Brain pericyte (primary cell): ENCODE data around the gene ISLR.
A peak's percentile ranks its signal among the peaks of the same experiment; 100 is the strongest.

Experiments used
- DNase-seq: peaks from one replicate; pipeline ENCODE4 v3.0.0-alpha.2; 2012; ENCODE audit warnings: low read depth, low spot score

Gene ISLR

DNA sequence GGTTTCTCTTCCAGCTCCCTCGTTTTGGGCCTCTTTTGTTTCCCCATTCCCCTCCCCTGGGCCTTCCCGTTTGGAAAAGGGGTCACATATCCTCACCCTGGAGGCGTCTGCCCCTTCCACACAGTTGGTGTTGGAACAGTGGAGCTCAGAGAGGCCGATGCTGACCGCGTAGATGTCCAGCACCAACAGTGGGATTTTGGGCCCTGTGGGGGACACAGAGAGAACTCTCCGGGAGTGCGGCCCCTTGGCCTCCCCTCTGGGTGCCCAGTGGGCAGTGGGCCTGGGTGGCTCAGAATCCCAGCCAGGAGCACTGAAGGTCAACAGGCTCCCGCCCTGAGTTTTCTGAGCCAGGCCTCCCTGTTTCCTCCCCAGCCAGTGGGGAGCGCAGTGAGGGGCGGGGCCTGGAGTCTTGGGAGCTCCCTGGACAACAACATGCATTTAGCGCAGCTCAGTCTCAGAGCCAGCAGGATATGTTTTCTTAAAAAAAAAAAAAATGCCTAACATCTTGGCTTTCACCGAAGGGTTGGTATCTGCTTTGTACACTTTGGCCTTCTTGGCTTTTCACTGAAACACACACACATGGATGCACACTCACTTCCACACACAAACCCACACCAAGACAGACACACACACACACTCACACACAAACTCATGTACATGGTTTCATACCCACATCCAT, 670 bp upstream of the ISLR start:
- DNase-seq: peak; percentile 81

DNA sequence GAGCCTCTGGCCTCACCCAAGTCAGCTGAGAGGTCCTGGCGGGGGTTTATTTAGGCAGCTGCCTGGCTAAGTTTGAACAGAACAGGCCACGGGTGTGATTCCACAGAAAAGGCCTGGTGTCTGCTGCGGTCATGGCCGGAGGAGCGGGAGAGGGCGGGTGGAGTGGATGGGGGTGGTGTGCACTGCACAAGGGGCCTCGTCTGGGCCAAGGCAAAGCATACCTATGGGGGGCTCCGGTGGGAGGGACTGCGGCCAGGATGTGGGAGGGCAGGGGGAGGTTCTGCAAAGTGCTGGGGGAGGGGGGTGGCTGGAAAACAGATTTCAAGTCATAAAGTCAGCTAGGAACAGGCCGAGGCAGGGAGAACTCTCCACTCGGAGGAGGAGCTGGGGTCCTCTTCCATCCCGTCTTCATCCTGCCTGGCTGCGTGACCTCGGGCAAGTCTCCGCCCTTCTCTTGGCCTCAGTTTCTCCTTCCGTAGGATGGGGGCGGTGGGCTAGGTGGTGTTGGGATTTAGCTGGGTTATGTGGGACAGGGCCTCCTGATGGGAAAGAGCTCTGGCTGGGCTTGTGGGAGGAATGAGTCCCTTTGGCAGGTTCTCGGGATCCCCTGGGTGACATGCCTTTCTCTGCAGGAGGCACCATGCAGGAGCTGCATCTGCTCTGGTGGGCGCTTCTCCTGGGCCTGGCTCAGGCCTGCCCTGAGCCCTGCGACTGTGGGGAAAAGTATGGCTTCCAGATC, 878 bp downstream of the ISLR start:
- peak; percentile 87 for DNase-seq

DNA sequence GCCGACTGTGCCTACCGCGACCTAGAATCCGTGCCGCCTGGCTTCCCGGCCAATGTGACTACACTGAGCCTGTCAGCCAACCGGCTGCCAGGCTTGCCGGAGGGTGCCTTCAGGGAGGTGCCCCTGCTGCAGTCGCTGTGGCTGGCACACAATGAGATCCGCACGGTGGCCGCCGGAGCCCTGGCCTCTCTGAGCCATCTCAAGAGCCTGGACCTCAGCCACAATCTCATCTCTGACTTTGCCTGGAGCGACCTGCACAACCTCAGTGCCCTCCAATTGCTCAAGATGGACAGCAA, 1.4 kb downstream of the ISLR start:
- DNase-seq: no peak

DNA sequence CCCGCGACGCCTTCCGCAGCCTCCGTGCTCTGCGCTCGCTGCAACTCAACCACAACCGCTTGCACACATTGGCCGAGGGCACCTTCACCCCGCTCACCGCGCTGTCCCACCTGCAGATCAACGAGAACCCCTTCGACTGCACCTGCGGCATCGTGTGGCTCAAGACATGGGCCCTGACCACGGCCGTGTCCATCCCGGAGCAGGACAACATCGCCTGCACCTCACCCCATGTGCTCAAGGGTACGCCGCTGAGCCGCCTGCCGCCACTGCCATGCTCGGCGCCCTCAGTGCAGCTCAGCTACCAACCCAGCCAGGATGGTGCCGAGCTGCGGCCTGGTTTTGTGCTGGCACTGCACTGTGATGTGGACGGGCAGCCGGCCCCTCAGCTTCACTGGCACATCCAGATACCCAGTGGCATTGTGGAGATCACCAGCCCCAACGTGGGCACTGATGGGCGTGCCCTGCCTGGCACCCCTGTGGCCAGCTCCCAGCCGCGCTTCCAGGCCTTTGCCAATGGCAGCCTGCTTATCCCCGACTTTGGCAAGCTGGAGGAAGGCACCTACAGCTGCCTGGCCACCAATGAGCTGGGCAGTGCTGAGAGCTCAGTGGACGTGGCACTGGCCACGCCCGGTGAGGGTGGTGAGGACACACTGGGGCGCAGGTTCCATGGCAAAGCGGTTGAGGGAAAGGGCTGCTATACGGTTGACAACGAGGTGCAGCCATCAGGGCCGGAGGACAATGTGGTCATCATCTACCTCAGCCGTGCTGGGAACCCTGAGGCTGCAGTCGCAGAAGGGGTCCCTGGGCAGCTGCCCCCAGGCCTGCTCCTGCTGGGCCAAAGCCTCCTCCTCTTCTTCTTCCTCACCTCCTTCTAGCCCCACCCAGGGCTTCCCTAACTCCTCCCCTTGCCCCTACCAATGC, 2.0 kb downstream of the ISLR start:
- no peak for DNase-seq

DNA sequence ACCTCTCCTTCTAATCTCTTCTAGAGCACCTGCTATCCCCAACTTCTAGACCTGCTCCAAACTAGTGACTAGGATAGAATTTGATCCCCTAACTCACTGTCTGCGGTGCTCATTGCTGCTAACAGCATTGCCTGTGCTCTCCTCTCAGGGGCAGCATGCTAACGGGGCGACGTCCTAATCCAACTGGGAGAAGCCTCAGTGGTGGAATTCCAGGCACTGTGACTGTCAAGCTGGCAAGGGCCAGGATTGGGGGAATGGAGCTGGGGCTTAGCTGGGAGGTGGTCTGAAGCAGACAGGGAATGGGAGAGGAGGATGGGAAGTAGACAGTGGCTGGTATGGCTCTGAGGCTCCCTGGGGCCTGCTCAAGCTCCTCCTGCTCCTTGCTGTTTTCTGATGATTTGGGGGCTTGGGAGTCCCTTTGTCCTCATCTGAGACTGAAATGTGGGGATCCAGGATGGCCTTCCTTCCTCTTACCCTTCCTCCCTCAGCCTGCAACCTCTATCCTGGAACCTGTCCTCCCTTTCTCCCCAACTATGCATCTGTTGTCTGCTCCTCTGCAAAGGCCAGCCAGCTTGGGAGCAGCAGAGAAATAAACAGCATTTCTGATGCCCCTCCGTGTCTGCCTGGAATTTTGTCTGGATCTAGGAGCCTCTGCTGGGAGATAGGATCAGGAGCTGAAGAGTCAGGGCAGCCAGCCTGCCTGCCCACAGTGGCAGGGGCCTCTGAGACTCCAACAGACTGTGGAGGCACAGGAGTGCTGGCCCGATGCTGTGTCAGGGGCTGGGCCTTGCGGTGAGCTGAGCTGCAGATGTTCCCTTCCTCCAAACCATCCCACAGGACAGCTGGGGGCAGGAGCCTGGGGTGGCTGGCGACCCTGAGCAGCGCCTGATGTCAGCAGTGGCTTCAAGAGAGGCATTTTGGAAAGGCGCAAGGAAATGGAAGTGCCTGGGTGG, 3.0 kb downstream of the ISLR start:
- no peak for DNase-seq

DNA sequence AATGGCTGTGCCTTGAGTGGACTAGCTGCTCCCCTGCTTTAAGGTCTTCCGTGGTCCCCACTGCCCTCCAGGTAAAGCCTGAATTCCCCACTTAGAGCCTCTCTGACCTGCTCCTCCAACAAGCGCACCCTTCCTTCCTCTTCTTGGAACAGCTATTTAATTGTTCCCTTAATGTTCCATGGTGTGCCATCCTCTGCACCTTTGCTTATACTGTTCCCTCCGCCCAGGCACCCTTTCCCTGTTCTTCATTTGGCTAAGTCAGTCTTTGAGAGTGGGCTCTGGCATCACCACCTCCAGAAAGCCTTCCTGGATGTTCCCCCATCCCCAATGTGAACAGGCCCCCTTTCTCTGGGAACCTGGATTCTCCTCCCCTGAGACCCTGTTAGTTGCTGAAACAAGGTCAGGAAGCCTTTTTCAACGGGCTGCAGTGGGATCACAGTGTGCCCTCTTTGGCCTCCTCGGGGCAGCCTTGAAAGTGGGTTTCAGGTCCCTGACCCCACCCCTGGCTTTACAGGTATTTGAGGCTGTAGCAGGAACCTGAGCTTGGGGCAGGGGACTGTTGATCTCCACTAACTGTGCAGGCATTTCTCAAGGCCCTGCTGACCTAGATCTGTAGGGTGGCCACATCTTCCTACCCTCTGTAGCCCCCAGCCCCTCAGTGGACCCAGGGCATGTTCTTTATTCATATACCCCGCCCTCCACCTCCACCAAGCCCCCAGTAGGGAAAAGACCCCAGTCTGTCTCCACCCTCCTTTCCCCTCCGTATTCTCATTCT, 5.0 kb downstream of the ISLR start:
- DNase-seq: no peak

DNA sequence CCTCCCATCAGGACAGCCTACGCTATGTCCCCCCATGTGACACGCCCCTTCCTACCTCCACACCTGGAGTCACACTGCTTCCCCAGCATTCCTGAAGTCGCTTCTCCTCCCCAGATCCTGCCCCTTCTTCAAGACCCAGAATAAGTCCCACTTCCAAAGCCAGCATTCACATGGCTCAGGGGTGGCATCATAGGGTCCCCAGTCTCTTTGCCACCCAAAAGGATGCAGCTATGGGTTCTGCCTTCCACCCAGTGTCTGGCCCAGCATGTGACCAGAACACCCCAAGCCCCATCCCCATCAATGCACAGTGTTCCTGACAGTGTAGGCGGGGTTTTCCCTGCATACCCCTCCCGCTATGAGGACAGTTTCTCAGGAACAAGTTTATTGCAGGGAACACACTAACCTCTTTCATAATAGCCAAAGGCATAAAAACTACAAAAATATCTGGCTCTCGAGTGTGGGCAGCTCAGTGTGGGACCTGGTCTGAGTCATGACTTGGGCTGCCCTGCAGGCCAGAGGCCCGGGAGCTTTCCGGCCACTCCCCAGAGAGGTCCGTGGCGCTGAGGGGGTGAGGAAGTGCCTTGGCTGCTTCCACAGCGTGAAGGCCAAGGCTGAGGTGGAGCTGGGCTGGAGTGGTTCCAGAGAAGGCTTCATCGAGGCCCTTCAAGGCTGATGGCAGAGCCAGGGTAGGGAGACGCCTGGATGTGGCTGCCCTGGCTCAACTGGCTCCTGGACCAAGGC, 5.8 kb downstream of the ISLR start:
- peak; percentile 82 for DNase-seq

DNA sequence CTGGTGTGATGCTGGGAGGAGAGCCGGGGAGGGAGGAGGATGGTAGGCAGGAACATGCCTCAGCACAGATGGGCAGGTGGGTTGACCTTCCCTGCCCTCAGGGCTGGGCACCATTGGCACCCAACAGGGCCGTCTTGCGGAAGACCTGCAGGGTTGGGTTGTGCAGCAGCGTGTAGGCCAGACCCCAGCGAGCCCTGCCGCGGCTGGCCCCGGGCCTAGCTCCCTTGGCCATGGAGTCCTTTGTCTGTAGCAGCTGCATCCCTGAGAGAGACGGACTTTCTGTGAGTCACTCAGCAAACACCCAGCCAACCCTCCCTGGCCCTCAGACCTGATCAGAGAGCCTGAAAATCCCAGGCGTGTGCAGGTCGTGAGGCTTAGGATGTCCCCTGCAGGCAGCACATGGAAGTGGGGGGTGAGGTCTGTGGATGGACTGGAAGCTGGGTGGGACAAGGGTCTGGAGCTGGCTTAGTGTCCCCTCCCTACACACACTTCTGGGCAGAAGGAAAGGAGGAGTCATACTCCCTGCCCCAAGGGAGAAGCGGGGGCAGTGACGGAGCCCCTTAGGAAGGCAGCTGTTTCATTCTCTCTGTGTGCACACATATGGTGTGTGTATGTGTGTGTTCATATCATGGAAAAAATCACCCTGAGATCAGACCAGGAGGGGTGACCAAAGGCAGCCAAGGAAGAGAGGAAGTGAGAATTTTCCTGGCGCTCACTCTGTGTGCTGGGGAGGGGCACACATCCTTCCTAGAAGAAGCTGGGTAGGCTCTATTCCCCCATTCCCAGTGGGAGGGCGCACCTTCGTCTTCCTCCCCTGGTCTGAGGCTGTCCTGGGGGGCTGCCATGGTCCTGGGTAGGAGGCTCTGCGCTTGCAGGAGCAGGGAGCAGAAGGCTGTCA, 6.7 kb downstream of the ISLR start:
- DNase-seq: no peak

DNA sequence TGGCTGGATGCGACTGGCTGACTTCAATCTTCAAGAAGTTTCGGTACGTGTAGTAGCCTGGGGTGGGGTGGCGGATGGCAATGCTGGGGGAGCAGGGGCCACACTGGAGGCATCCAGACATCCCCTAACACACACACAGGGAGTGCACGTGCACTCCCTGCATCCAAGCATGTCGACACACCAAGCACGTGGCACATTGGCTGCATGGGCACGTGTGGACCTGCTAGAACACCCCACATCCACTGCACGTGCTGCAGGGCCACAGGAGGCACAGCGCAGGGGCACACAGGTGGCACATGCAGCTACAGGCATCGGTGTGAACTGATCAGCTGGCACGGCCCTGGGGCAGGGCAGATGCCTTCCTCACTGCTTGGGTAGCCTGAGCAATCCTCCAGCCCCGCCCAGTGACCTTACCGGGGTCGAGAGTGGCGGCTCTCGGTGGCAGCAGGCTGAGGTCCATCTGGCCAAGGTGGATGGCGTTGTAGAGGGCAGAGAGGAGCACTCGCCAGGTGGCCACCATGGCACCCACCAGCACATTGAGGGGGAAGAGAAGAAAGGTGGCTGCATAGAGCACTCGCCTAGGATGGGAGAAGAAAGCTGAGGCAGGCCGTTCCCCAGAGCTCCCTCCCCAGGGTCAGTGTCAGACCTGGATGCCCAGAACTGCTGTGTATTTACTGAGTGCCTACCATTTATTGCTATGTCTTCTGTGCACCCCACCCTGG, 7.5 kb downstream of the ISLR start:
- DNase-seq: no peak

DNA sequence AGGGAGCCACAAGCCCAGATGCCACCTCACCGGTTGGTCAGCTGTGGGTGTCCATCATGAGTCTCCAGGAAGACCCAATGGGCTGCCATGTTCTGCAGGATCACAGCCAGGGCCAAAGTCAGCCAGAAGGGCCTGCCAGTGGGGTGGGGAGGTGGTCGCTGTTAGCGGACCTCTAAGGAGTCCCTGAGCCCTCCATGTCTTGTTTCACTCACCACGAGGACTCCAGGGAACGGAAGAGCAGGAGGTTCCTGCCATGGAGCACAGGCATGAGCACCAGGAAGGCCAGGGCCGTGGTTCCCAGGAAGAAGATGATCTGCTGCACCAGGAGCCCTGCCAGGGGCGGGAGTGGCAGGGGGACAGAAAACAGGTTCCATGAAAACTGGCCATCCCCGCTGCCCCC, 8.6 kb downstream of the ISLR start:
- DNase-seq: no peak

DNA sequence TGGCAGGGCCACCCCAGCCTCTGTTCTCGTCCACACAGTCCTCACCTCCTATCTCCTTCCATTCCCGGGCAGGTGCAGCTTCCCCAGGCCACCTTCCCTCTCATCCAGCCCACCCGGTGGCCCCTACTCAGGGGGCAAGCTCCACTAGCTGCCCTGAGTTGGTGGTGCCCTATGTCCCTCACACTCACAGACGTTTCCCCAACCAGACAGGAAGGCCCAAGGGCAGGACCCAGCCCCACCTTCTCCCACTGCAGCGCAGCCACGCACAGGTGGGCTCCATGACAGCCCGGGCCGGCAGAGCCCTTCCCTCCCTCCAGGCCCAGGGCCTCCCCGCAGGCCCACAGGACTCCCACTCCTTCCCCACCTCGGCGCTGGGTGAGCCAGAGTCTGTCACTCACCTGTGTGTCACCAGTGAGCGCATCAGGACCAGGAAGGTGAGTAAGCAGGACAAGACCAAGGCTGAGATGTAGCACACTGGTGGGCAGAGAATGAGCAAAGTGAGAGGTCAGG, 11.1 kb downstream of the ISLR start:
- DNase-seq: no peak

DNA sequence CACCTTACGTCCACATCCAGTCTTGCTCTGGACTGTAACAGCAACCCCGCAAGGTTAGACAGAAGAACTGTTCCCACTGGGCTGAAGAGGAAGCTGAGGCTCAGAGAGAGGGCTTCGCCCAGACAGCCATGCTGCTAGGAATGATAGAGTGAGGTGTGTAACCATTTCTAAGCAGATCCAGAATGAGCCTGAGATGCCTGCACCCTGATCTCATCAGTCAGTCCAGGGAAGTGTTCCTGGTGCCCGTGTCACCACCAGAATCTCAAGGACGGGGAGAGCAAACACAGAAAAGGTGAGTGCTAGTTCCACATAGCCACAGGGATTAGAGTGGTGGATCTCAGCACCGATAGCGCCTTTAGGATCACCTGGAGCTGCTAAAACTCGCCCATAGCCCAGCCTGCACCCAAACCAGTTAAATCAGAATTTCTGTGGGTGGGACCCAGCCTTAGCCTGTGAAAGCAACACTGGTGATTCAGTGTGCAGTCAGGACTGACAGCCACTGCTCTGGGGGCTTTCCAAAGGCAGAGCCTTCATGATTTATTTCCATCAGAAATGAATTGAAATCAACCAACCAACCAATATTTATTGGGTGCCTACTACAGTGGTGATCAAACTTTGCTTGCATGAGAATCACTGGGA, 12.3 kb downstream of the ISLR start:
- no peak for DNase-seq

DNA sequence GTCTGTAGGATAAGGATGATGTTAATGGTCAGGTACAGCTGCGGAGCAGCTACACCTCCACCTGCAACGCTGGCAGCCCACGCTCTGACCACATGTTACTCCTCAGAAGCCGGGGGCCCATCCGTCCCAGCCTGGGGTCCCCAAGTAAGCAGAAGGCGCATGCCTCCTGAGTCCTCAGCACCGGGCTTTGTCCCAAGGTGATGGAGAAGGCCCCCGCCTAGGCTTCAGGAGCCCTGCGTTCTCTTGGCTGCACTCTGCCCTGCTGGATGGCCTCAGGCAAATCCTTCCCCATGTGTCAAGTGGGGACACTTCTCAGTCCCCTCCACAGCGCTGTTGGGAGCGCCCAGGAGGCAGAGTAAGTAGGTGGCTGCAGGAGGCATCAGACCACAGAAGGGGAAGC, 14.7 kb downstream of the ISLR start:
- DNase-seq: no peak

DNA sequence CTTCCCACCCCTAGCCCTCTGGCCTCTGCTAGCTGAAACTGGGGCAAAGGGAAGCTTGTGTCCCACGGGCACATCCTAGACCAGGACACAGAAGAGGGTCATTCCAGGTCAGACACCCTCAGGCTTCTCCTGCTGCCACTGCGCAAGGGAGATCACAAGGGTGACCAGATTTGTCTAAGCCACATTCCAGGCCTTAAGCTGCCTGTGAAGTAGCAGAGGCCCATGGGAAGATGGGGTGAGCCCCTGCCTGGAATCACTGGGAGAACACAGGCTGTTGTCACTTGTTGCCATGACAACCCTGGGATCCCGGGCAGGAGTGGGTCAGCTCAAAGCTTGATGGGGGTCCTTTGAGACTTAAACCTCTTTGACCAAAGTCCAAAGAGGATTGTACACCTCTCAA, 18.3 kb downstream of the ISLR start:
- DNase-seq: no peak

DNA sequence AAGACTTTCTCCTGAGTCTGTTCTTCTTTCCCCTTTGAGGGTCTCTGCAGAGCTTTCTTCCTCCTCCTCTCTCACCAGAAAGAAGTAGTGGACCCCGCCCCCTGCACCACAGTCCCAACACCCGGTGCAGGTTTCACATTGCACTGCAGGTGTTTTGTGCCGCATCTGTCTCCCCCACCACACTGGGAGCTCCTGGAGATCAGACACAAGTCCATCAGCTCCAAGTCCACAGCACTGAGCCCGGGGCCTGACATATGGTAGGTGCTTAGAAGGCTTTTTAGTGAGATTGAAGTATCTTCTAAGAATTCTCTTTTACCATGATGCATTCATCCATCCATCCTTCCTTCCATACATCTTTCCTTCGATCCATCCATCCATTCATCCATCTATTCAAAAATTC, 19.2 kb downstream of the ISLR start:
- DNase-seq: no peak

DNA sequence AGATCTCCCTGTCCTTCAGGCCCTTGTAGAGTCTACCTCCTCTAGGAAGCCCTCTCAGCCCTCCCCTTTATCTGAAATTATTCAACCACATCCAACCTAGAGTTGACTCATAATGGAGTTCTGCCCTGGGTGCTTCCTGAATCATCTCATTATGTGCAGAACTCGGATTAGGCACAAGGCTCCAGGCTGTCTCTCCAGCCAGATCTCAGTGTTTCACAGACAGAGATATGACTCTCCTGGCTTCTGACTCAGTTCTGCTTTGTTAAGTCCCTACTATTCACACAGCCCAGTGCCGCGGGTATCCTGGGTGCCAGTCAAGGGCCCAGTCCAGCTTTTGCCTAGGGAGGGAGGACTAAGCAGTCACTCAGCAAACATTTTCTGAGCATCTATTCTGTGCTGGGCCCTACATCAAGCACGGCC, 19.8 kb downstream of the ISLR start:
- DNase-seq: no peak

DNA sequence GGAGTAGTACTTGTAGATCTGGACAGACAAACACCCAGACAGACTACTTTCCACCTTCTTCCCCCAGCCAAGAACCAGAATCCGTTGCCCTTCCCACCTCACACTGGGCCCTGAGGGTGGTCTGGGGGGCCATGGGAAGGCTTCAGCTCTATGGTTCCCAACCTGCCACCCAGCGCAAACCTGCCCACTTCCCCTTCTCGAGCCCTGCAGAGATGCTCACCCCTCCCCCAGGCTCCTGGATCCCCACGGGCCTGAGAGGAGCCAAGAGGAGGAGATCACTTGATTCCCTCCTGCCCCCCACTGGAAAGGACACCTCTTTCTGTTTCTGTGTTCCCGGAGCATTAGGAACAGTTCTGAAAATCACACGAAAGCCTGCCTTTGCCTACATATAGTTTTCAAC, 20.4 kb downstream of the ISLR start:
- DNase-seq: no peak
